GM12878 (cell line): ENCODE data around the gene KRTAP12-1. TPM values are rescaled to one million over a fixed set of nuclear protein-coding genes. Genes with fewer than 3 reads are reported as not detected.

Source experiments
- ATAC-seq: fragments of 200-7000 bp; cut with Tn5 transposase; 3 replicates; pipeline ENCODE4 v1.9.1; 2020; ENCODE audit warnings: mild to moderate bottlenecking, moderate library complexity
- BruUV-seq: library from RNA; stranded (reverse); fragments of 400-500 nt; replicated peaks from 2 replicates; lab custom pipeline; 2021; lab: Mats Ljungman, UMichigan
- CTCF ChIA-PET: fragments of 300-600 bp; sonication (Branson Sonifier 250); formaldehyde crosslinking; extraction: SDS; loops from one replicate; lab custom pipeline; 2021; ENCODE audit warnings: inconsistent platforms; lab: Yijun Ruan, JAX
- POLR2A ChIA-PET: fragments of 350-600 bp; formaldehyde crosslinking; extraction: SDS; loops from one replicate; lab custom pipeline; 2021; ENCODE audit warnings: inconsistent platforms; lab: Charles Lee
- RAD21 ChIA-PET: fragments of 300-600 bp; sonication (Branson Sonifier 250); formaldehyde crosslinking; loops from one replicate; lab custom pipeline; 2023; ENCODE audit warnings: antibody characterized with exemption; ENCODE audit not compliant: unreplicated experiment; lab: Charles Lee
- SMC1A ChIA-PET: fragments of 300-600 bp; sonication (Branson Sonifier 250); formaldehyde crosslinking; loops from one replicate; lab custom pipeline; 2023; ENCODE audit not compliant: unreplicated experiment, uncharacterized antibody; lab: Charles Lee
- DNase-seq: peaks from one replicate; pipeline ENCODE4 v3.0.0-alpha.2; 2011; ENCODE audit warnings: low read depth, low spot score
- FAIRE-seq: peaks from 3 replicates; lab custom pipeline; 2011; peaks lifted over from hg19 to GRCh38; lab: Jason Lieb, UNC
- H2AFZ ChIP-seq: 2 replicates; pipeline ENCODE4 v1.6.0; 2011; ENCODE audit warnings: low read depth, low read length, control low read depth; ENCODE audit not compliant: control insufficient read depth
- H3K27ac ChIP-seq: 2 replicates; pipeline ENCODE4 v1.5.1; 2011; ENCODE audit warnings: control low read depth; ENCODE audit not compliant: control insufficient read depth, insufficient read depth
- H3K27me3 ChIP-seq, 2 experiments: replicated peaks in 1 of 2; 2 replicates each; pipeline versions ENCODE4 v1.6.0 to v1.6.1; 2011; ENCODE audit warnings: low read length in 1 of 2; ENCODE audit not compliant: control insufficient read depth in 2 of 2, insufficient read depth in 2 of 2
- H3K36me3 ChIP-seq, 2 experiments: 2 replicates each; pipeline ENCODE4 v1.5.1; 2011; ENCODE audit warnings: low read length in 1 of 2; ENCODE audit not compliant: control insufficient read depth in 2 of 2, insufficient read depth in 2 of 2
- H3K4me1 ChIP-seq: 2 replicates; pipeline ENCODE4 v1.6.1; 2011; ENCODE audit warnings: mild to moderate bottlenecking, low read length, moderate library complexity, mixed read lengths; ENCODE audit not compliant: control insufficient read depth, insufficient read depth
- H3K4me2 ChIP-seq: 2 replicates; pipeline ENCODE4 v1.6.0; 2011; ENCODE audit warnings: control low read depth; ENCODE audit not compliant: control insufficient read depth, insufficient read depth
- H3K4me3 ChIP-seq: fragments of 200-600 bp; sonication (generic); 2 replicates; pipeline ENCODE4 v1.5.1; 2016
- H3K79me2 ChIP-seq: 2 replicates; pipeline ENCODE4 v1.6.0; 2011; ENCODE audit warnings: low read length; ENCODE audit not compliant: control insufficient read depth, insufficient read depth
- H3K9ac ChIP-seq: 2 replicates; pipeline ENCODE4 v1.8.0; 2011; ENCODE audit warnings: low read length, control low read depth, mixed read lengths; ENCODE audit not compliant: control insufficient read depth, insufficient read depth
- H3K9me3 ChIP-seq: replicated peaks from 3 replicates; pipeline ENCODE4 v1.5.1; 2011; ENCODE audit warnings: mild to moderate bottlenecking, low read length; ENCODE audit not compliant: control insufficient read depth, insufficient read depth
- H4K20me1 ChIP-seq: 2 replicates; pipeline ENCODE4 v1.6.0; 2011; ENCODE audit not compliant: control insufficient read depth, insufficient read depth
- CBX5 ChIP-seq: sonication (generic); IDR thresholded peaks from 2 replicates; pipeline ENCODE4 v1.6.1; 2016; ENCODE audit warnings: low read depth, moderate library complexity, mild to moderate bottlenecking, inconsistent platforms
- CEBPZ ChIP-seq: fragments of 150-350 bp; IDR thresholded peaks from 2 replicates; pipeline ENCODE4 v1.6.1; 2016; ENCODE audit warnings: low read depth, low read length
- EP300 ChIP-seq, 2 experiments: fragments of 150-350 bp in 1 of 2; IDR thresholded peaks; 2 replicates each; pipeline ENCODE4 v1.6.1; 2011 to 2012; ENCODE audit warnings: low read depth in 2 of 2, low read length in 2 of 2, borderline replicate concordance in 1 of 2, improper control_type of control experiment in 1 of 2, inconsistent platforms in 1 of 2; ENCODE audit not compliant: control insufficient read depth in 1 of 2
- ESRRA ChIP-seq: IDR thresholded peaks from 2 replicates; pipeline ENCODE4 v1.6.1; 2012; ENCODE audit warnings: mild to moderate bottlenecking, low read length, improper control_type of control experiment
- HDGF ChIP-seq: fragments of 450-650 bp; IDR thresholded peaks from 2 replicates; pipeline ENCODE4 v1.6.1; 2016; ENCODE audit warnings: antibody characterized with exemption
- IRF3 ChIP-seq: fragments of 450-650 bp; IDR thresholded peaks from 2 replicates; pipeline ENCODE4 v1.6.1; 2014; ENCODE audit warnings: mild to moderate bottlenecking
- MEF2A ChIP-seq: IDR thresholded peaks from 2 replicates; pipeline ENCODE4 v1.6.1; 2011; ENCODE audit warnings: low read depth, mild to moderate bottlenecking, low read length, moderate library complexity; ENCODE audit not compliant: insufficient read depth
- MTA3 ChIP-seq: IDR thresholded peaks from 2 replicates; pipeline ENCODE4 v1.6.1; 2012; ENCODE audit warnings: low read length, inconsistent platforms, borderline replicate concordance
- NFIC ChIP-seq: IDR thresholded peaks from 2 replicates; pipeline ENCODE4 v1.6.1; 2012; ENCODE audit warnings: low read depth, mild to moderate bottlenecking, inconsistent platforms, low read length, moderate library complexity
- PAX8 ChIP-seq: fragments of 450-650 bp; IDR thresholded peaks from 2 replicates; pipeline ENCODE4 v1.6.1; 2017; ENCODE audit warnings: mild to moderate bottlenecking, moderate library complexity
- SIX5 ChIP-seq: IDR thresholded peaks from 2 replicates; pipeline ENCODE4 v1.6.1; 2011; ENCODE audit warnings: mild to moderate bottlenecking, low read depth, low read length, moderate library complexity; ENCODE audit not compliant: severe bottlenecking
- TARDBP ChIP-seq: IDR thresholded peaks from 2 replicates; pipeline ENCODE4 v1.6.1; 2016; ENCODE audit warnings: borderline replicate concordance
- YBX1 ChIP-seq: fragments of 450-650 bp; IDR thresholded peaks from 2 replicates; pipeline ENCODE4 v1.6.1; 2016; ENCODE audit warnings: antibody characterized with exemption
- ZBTB33 ChIP-seq: fragments of 450-650 bp; IDR thresholded peaks from 2 replicates; pipeline ENCODE4 v1.6.1; 2017; ENCODE audit warnings: mild to moderate bottlenecking
- WGBS: methylation state at CpG from one replicate; pipeline ENCODE4 v1.1.6; 2016; ENCODE audit warnings: low lambda C conversion rate; ENCODE audit not compliant: insufficient replicate concordance, insufficient coverage; ENCODE audit errors: missing lambda C conversion rate; 5-methylcytosine and 5-hydroxymethylcytosine counted together
- in situ Hi-C: fragments of 300-500 bp; cut with MboI; formaldehyde crosslinking; loops from 9 replicates; pipeline ENCODE4 v1.14.3; 2018; ENCODE audit warnings: mixed read lengths
- intact Hi-C: fragments of 100-400 bp; cut with micrococcal nuclease; formaldehyde crosslinking; loops from one replicate; pipeline ENCODE4 v1.14.2; 2022; ENCODE audit not compliant: unreplicated experiment
- polyA plus RNA-seq, 11 experiments: library from polyadenylated mRNA; depleted of rRNA in 4 of 11; unstranded in 6 of 11; stranded (reverse) in 5 of 11; fragments of >200 nt; fragmentation: Nextera tagmentation in 4 of 11; fragmentation: Illumina TruSeq in 1 of 11; extraction: Ambion mirVana in 4 of 11; extraction: Trizol in 1 of 11; gene quantifications; 1 replicate in 1 of 11; 2 replicates in 10 of 11; pipeline versions ENCODE4 v1.2.1 to v1.2.3, GENCODE V29; 2011 to 2016; ENCODE audit warnings: inconsistent platforms in 2 of 11, missing spikeins in 2 of 11, low read depth in 1 of 11
- total RNA-seq, 4 experiments: library from RNA; depleted of rRNA in 3 of 4; stranded (reverse); fragments of >200 nt in 3 of 4; fragmentation: Illumina TruSeq in 1 of 4; extraction: Trizol in 1 of 4; gene quantifications; 2 replicates each; pipeline versions ENCODE4 v1.2.1 to v1.2.3, GENCODE V29; 2013 to 2021

The KRTAP12-1 gene
- total and polyA plus RNA-seq, 10 of the 15 experiments (the other 5 are each of a cell fraction or from before 2014, with no cell fraction given) = not detected

GRCh38 chr21:44701541-44701940 lies 19.6 kb upstream of the KRTAP12-1 start:
- BruUV-seq = no TSS peak
- no peak overlapping the region for H3K27ac ChIP-seq
- no peak for ATAC-seq
- intact Hi-C loops = no loop called here
- H3K4me2 ChIP-seq = no peak overlapping the region
- H3K9ac ChIP-seq = no peak overlapping the region
- peaks cover 6% of the 10 kb centered on the region; the same call in 1 of the 3 replicates for H3K9me3 ChIP-seq
- CTCF ChIA-PET = no interaction called here
- SMC1A ChIA-PET = no interaction called here
- FAIRE-seq = no peak
- peaks cover 2 to 5% of the 10 kb centered on the region in 2 experiments; a peak in 3 of 4 replicates for H3K27me3 ChIP-seq
- no peaks in the 10 kb centered on the region for H3K4me1 ChIP-seq
- WGBS = 27% methylated on average over 12 of the region's 12 CpGs
- RAD21 ChIA-PET = no interaction called here
- H4K20me1 ChIP-seq = no peaks in the 10 kb centered on the region
- H3K79me2 ChIP-seq = no peaks in the 10 kb centered on the region
- no peak for TF ChIP-seq PAX8
- no peak for TF ChIP-seq NFIC
- no peak for TF ChIP-seq IRF3
- no peak for TF ChIP-seq YBX1
- TF ChIP-seq SIX5 = no peak
- no peak for TF ChIP-seq ZBTB33
- TF ChIP-seq HDGF = no peak
- TF ChIP-seq CEBPZ = no peak
- no peak for TF ChIP-seq CBX5
- TF ChIP-seq EP300 (IDR thresholded peaks at IDR 0.05; ENCODE audit: borderline replicate concordance in 1 of 2, control insufficient read depth in 1 of 2, low read depth in 2 of 2, low read length in 2 of 2) = no peak
- no peak for TF ChIP-seq TARDBP
- TF ChIP-seq MTA3 = no peak
- no peak for TF ChIP-seq MEF2A
- TF ChIP-seq ESRRA = no peak
- in situ Hi-C loops = no loop called here
- H2AFZ ChIP-seq = no peak overlapping the region
- POLR2A ChIA-PET = interaction anchor here (0.6 kb wide), 1 partner anchor 1021 kb away, joined by 4 read pairs; no protein-coding TSS in a partner anchor
- H3K4me3 ChIP-seq = no peak overlapping the region
- no peak for DNase-seq
- no peaks in the 10 kb centered on the region for H3K36me3 ChIP-seq
